ENCODE measurements around the gene SH3TC1. TPM values are rescaled to one million over a fixed set of nuclear protein-coding genes. Genes with fewer than 3 reads are reported as not detected.
A peak's percentile ranks its signal among the peaks of the same experiment; 100 is the strongest.

The SH3TC1 gene
- total and polyA plus RNA-seq, 2 of the 8 experiments (the other 6 are each of a cell fraction or from before 2014, with no cell fraction given), result 0.15 TPM; not detected in 1

GRCh38 chr4:8175686-8176085, 23.4 kb upstream of the SH3TC1 start:
- H3K36me3 ChIP-seq (ENCODE audit: control insufficient read depth in 2 of 4, insufficient read depth in 4 of 4, low read length in 3 of 4), result no peaks in the 10 kb centered on the region
- H2AK5ac ChIP-seq (ENCODE audit: low read depth, low read length), result 0 out of 2 replicates have a peak overlapping the region, but pooled peaks have one; percentile 39
- no peak overlapping the region for H2BK120ac ChIP-seq (replicated peaks; ENCODE audit: low read depth, low read length)
- no peak overlapping the region for H2BK5ac ChIP-seq (ENCODE audit: low read depth, low read length)
- no peak overlapping the region for H4K91ac ChIP-seq (replicated peaks; ENCODE audit: insufficient read length, low read length)
- no peak overlapping the region for H3K56ac ChIP-seq (replicated peaks; ENCODE audit: insufficient read length, low read depth, low read length)
- no peak overlapping the region for H2AFZ ChIP-seq (ENCODE audit: low read length)
- no peaks in the 10 kb centered on the region for H3K27me3 ChIP-seq (replicated peaks in 1 of 4; ENCODE audit: control insufficient read depth in 3 of 4, extremely low read depth in 1 of 4, insufficient read depth in 3 of 4, low read length in 3 of 4)
- no peak overlapping the region for H2BK20ac ChIP-seq (ENCODE audit: low read length)
- H3K4me1 ChIP-seq (replicated peaks in 1 of 4; ENCODE audit: control insufficient read depth in 3 of 4, insufficient read depth in 4 of 4, low read length in 3 of 4), result no peaks in the 10 kb centered on the region
- H4K8ac ChIP-seq (ENCODE audit: extremely low read depth, insufficient read depth, low read length), result peak overlapping the region; percentile 62; the same call in 1 of the 2 replicates
- ChIA-PET POLR2A (ENCODE audit: partially characterized antibody) (interaction anchor here (1.1 kb wide), 1 partner anchor 36 kb away, joined by 3 read pairs; no protein-coding TSS in a partner anchor), CTCF (ENCODE audit: partially characterized antibody) (interaction anchor here (1.0 to 7.2 kb wide), 31 partner anchors 8 to 235 kb away, joined by 3 to 68 read pairs (median 11); partner anchors contain the start of genes ABLIM2, HTRA3 and SH3TC1)
- TF ChIP-seq POLR2AphosphoS5 (IDR thresholded peaks at IDR 0.05; ENCODE audit: low read depth, low read length) (no peak), CBX5 (IDR thresholded peaks at IDR 0.05; ENCODE audit: low read depth, low read length) (no peak)
- DNase-seq (ENCODE audit: low read depth in 1 of 2, low spot score in 2 of 2), result no peak
- no peak overlapping the region for H3K4me2 ChIP-seq (ENCODE audit: insufficient read depth in 1 of 2, low read depth in 2 of 2, low read length in 2 of 2)
- no peak overlapping the region for H3K27ac ChIP-seq (ENCODE audit: low read depth, low read length)
- no peak overlapping the region for H4K5ac ChIP-seq (ENCODE audit: insufficient read length, low read depth, low read length)
- no peak overlapping the region for H3K4me3 ChIP-seq (ENCODE audit: extremely low read depth in 1 of 4, insufficient read depth in 2 of 4, low read depth in 3 of 4, low read length in 4 of 4)
- H2BK12ac ChIP-seq (ENCODE audit: low read depth, low read length), result no peak overlapping the region
- H3K18ac ChIP-seq (ENCODE audit: extremely low read depth, low read length), result no peak overlapping the region
- 0 out of 2 replicates have a peak, but pooled peaks cover under 1% of the 10 kb centered on the region for H3K23me2 ChIP-seq (ENCODE audit: low read depth, low read length)
- H3K9me3 ChIP-seq (ENCODE audit: insufficient read depth in 2 of 2, low read depth in 1 of 2, low read length in 1 of 2), result no peaks in the 10 kb centered on the region
- no peaks in the 10 kb centered on the region for H3K79me2 ChIP-seq (ENCODE audit: control insufficient read depth in 1 of 2, insufficient read depth in 2 of 2, low read length in 2 of 2)
- no peak overlapping the region for H3K9ac ChIP-seq (replicated peaks in 1 of 4; ENCODE audit: extremely low read depth in 1 of 4, low read depth in 3 of 4, low read length in 3 of 4)
- H3K14ac ChIP-seq (ENCODE audit: insufficient read length), result no peak overlapping the region
- FAIRE-seq, result no peak
- WGBS, 2 experiments (ENCODE audit: extremely low coverage in 1 of 2, insufficient coverage in 1 of 2, insufficient read length in 1 of 2, insufficient replicate concordance in 2 of 2, low coverage in 1 of 2, low lambda C conversion rate in 2 of 2, missing lambda C conversion rate in 1 of 2), result 79% methylated on average over 6 of the region's 6 CpGs; no CpG with 5 or more reads in 1 of the 2 experiments
- H3K4ac ChIP-seq (replicated peaks; ENCODE audit: insufficient read length, low read depth, low read length), result no peak overlapping the region
- H3K23ac ChIP-seq (ENCODE audit: insufficient read length), result no peak overlapping the region
- no peaks in the 10 kb centered on the region for H3K79me1 ChIP-seq (ENCODE audit: low read depth, low read length)
- peaks cover 0 to 2% of the 10 kb centered on the region in 2 experiments for H4K20me1 ChIP-seq (replicated peaks in 1 of 2; ENCODE audit: control insufficient read depth in 1 of 2, insufficient read depth in 2 of 2, low read length in 2 of 2)
- H2BK15ac ChIP-seq (ENCODE audit: low read length), result no peak overlapping the region
